Caki2 (cell line): ENCODE measurements around the gene GUCY1A2. TPM values are rescaled to one million over a fixed set of nuclear protein-coding genes. Genes with fewer than 3 reads are reported as not detected.
"Not testable (repeated sequence)": the region's sequence is repeated elsewhere in the genome, so short reads cannot be mapped to it uniquely, and the experiment has no call there.

ENCODE experiments used
- DNase-seq: peaks from one replicate; pipeline ENCODE4 v3.0.0-alpha.2; 2015; ENCODE audit warnings: low read depth
- in situ Hi-C: cut with HindIII; loops from 2 replicates; pipeline ENCODE4 v1.10.0; 2016; ENCODE audit warnings: low sequenced_read_pairs, low pct_unique_long_range_greater_than_20kb, mixed read lengths
- total RNA-seq: library from RNA; depleted of rRNA; stranded (reverse); fragments of >200 nt; shearing (Covaris generic); gene quantifications from 2 replicates; pipeline ENCODE4 v1.2.3, GENCODE V29; 2014; ENCODE audit warnings: low replicate concordance

The GUCY1A2 gene
- total RNA-seq, 1 experiment from 2014 or later, result not detected

GRCh38 chr11:106879832-106880546 lies 138.3 kb downstream of the GUCY1A2 start:
- DNase-seq, result no peak
- in situ Hi-C loops, result no loop called here

- DNase-seq, result no peak
- in situ Hi-C loops, result no loop called here
These were observed 139.2 kb downstream of the GUCY1A2 start for GRCh38 chr11:106879029-106879428.

- no peak for DNase-seq
- in situ Hi-C loops, result no loop called here
These were observed 143.3 kb downstream of the GUCY1A2 start for GRCh38 chr11:106875013-106875412.

- in situ Hi-C loops, result no loop called here
- no peak for DNase-seq
These were observed 146.0 kb downstream of the GUCY1A2 start for GRCh38 chr11:106872246-106872645.

- DNase-seq, result no peak
- in situ Hi-C loops, result no loop called here
These were observed 160.1 kb downstream of the GUCY1A2 start for GRCh38 chr11:106858200-106858599.

GRCh38 chr11:106856566-106856965 lies 161.7 kb downstream of the GUCY1A2 start:
- DNase-seq, result no peak
- in situ Hi-C loops, result no loop called here

- DNase-seq, result no peak
- in situ Hi-C loops, result no loop called here
These were observed 163.8 kb downstream of the GUCY1A2 start for GRCh38 chr11:106854429-106854828.

GRCh38 chr11:106853850-106854401 lies 164.3 kb downstream of the GUCY1A2 start:
- in situ Hi-C loops, result no loop called here
- DNase-seq, result no peak

GRCh38 chr11:106852779-106853178 lies 165.5 kb downstream of the GUCY1A2 start:
- in situ Hi-C loops, result no loop called here

GRCh38 chr11:106848526-106848925 lies 169.8 kb downstream of the GUCY1A2 start:
- in situ Hi-C loops, result no loop called here
- DNase-seq, result no peak

More at GRCh38 chr11:106852779-106853178, 165.5 kb downstream of the GUCY1A2 start:
- DNase-seq, result no peak

- DNase-seq, result no peak
- in situ Hi-C loops, result no loop called here
These were observed 176.1 kb downstream of the GUCY1A2 start for GRCh38 chr11:106842134-106842533.

GRCh38 chr11:106840947-106841346 lies 177.3 kb downstream of the GUCY1A2 start:
- in situ Hi-C loops, result no loop called here
- no peak for DNase-seq

GRCh38 chr11:106840146-106840545 lies 178.1 kb downstream of the GUCY1A2 start:
- no peak for DNase-seq
- in situ Hi-C loops, result no loop called here

- in situ Hi-C loops, result no loop called here
These were observed 183.7 kb downstream of the GUCY1A2 start for GRCh38 chr11:106834567-106834966.

GRCh38 chr11:106828976-106829375 lies 189.3 kb downstream of the GUCY1A2 start:
- in situ Hi-C loops, result no loop called here
- no peak for DNase-seq

More at GRCh38 chr11:106834567-106834966, 183.7 kb downstream of the GUCY1A2 start:
- no peak for DNase-seq

- no peak for DNase-seq
- in situ Hi-C loops, result no loop called here
These were observed 189.7 kb downstream of the GUCY1A2 start for GRCh38 chr11:106828576-106828975.

GRCh38 chr11:106827687-106828086 lies 190.6 kb downstream of the GUCY1A2 start:
- no peak for DNase-seq
- in situ Hi-C loops, result no loop called here

GRCh38 chr11:106826558-106826957 lies 191.7 kb downstream of the GUCY1A2 start:
- in situ Hi-C loops, result not testable (repeated sequence)

GRCh38 chr11:106821826-106822225 lies 196.4 kb downstream of the GUCY1A2 start:
- in situ Hi-C loops, result no loop called here
- no peak for DNase-seq

More at GRCh38 chr11:106826558-106826957, 191.7 kb downstream of the GUCY1A2 start:
- DNase-seq, result not testable (repeated sequence)

- in situ Hi-C loops, result no loop called here
- DNase-seq, result no peak
These were observed 197.0 kb downstream of the GUCY1A2 start for GRCh38 chr11:106821291-106821690.
